Neural progenitor cell (in vitro differentiated cells): ENCODE data around the gene MYRIP. TPM values are rescaled to one million over a fixed set of nuclear protein-coding genes. Genes with fewer than 3 reads are reported as not detected.

ENCODE experiments used
- DNase-seq: peaks from one replicate; pipeline ENCODE4 v3.0.0-alpha.2; 2016; ENCODE audit warnings: low spot score
- H2AFZ ChIP-seq: fragments of 200-600 bp; sonication (generic); replicated peaks from 2 replicates; pipeline ENCODE4 v1.6.1; 2016; ENCODE audit warnings: antibody characterized with exemption
- H3F3A ChIP-seq: fragments of 200-600 bp; sonication (generic); 2 replicates; pipeline ENCODE4 v1.6.1; 2016; ENCODE audit warnings: antibody characterized with exemption, low read depth
- H3K27ac ChIP-seq: fragments of 200-600 bp; sonication (generic); 2 replicates; pipeline ENCODE4 v1.5.1; 2016; ENCODE audit warnings: mild to moderate bottlenecking
- H3K27me3 ChIP-seq: fragments of 200-600 bp; sonication (generic); 2 replicates; pipeline ENCODE4 v1.6.1; 2016; ENCODE audit warnings: mild to moderate bottlenecking, moderate library complexity
- H3K36me3 ChIP-seq: fragments of 200-600 bp; sonication (generic); 2 replicates; pipeline ENCODE4 v1.5.1; 2016
- H3K4me1 ChIP-seq: fragments of 200-600 bp; sonication (generic); 2 replicates; pipeline ENCODE4 v1.6.1; 2016; ENCODE audit warnings: mixed run types
- H3K4me2 ChIP-seq: fragments of 200-600 bp; sonication (generic); 2 replicates; pipeline ENCODE4 v1.6.1; 2016
- H3K4me3 ChIP-seq: fragments of 200-600 bp; sonication (generic); 2 replicates; pipeline ENCODE4 v1.5.1; 2016
- H3K79me2 ChIP-seq: fragments of 200-600 bp; sonication (generic); 2 replicates; pipeline ENCODE4 v1.6.1; 2016; ENCODE audit warnings: low read depth
- H3K9ac ChIP-seq: fragments of 200-600 bp; sonication (generic); 2 replicates; pipeline ENCODE4 v1.6.1; 2016
- H3K9me3 ChIP-seq: fragments of 200-600 bp; sonication (generic); 2 replicates; pipeline ENCODE4 v1.5.1; 2016; ENCODE audit warnings: low read depth
- H4K20me1 ChIP-seq: fragments of 200-600 bp; sonication (generic); 2 replicates; pipeline ENCODE4 v1.6.1; 2016; ENCODE audit warnings: low read depth
- H3K27ac Mint-ChIP-seq: 3 replicates; pipeline ENCODE4 v1.8.0; 2021; ENCODE audit warnings: mixed read lengths
- H3K27me3 Mint-ChIP-seq: 2 replicates; pipeline ENCODE4 v1.8.0; 2022; ENCODE audit warnings: low read depth, mild to moderate bottlenecking, inconsistent platforms, moderate library complexity, mixed read lengths; ENCODE audit not compliant: insufficient read depth
- H3K36me3 Mint-ChIP-seq: 3 replicates; pipeline ENCODE4 v1.8.0; 2021; ENCODE audit warnings: mixed read lengths
- H3K4me1 Mint-ChIP-seq: 3 replicates; pipeline ENCODE4 v1.8.0; 2021; ENCODE audit warnings: mixed read lengths
- H3K4me3 Mint-ChIP-seq: 3 replicates; pipeline ENCODE4 v1.8.0; 2021; ENCODE audit warnings: mild to moderate bottlenecking, moderate library complexity, mixed read lengths
- H3K9me3 Mint-ChIP-seq: 3 replicates; pipeline ENCODE4 v1.8.0; 2020; ENCODE audit warnings: mixed read lengths
- CTCF ChIP-seq: fragments of 200-600 bp; sonication (generic); IDR thresholded peaks from 2 replicates; pipeline ENCODE4 v1.5.1; 2017; ENCODE audit warnings: antibody characterized with exemption, mild to moderate bottlenecking
- EZH2 ChIP-seq: fragments of 200-600 bp; sonication (generic); IDR thresholded peaks from 2 replicates; pipeline ENCODE4 v1.6.1; 2017; ENCODE audit warnings: antibody characterized with exemption, mild to moderate bottlenecking, moderate library complexity
- EZH2phosphoT487 ChIP-seq: fragments of 200-600 bp; sonication (generic); IDR thresholded peaks from 2 replicates; pipeline ENCODE4 v1.6.1; 2017; ENCODE audit warnings: antibody characterized with exemption
- total RNA-seq: library from RNA; depleted of rRNA; stranded (reverse); fragments of >200 nt; gene quantifications from 2 replicates; pipeline ENCODE4 v1.2.3, GENCODE V29; 2015; ENCODE audit warnings: low replicate concordance

The MYRIP gene
- total RNA-seq, 1 donor from 2014 or later: 0.62 TPM

- no peak overlapping the region for H3K4me2 ChIP-seq
- no peak overlapping the region for H3K9ac ChIP-seq
- H3K27ac ChIP-seq: no peak overlapping the region
- Mint-ChIP-seq H3K4me3 (no peak overlapping the region), H3K27ac (no peak overlapping the region), H3K4me1 (peaks cover 3% of the 10 kb centered on the region), H3K9me3 (no peaks in the 10 kb centered on the region), H3K27me3 (no peaks in the 10 kb centered on the region), H3K36me3 (no peaks in the 10 kb centered on the region)
- no peaks in the 10 kb centered on the region for H3K27me3 ChIP-seq
- DNase-seq: no peak
- H3F3A ChIP-seq: no peaks in the 10 kb centered on the region
- no peaks in the 10 kb centered on the region for H4K20me1 ChIP-seq
- H3K4me1 ChIP-seq: no peaks in the 10 kb centered on the region
- no peaks in the 10 kb centered on the region for H3K79me2 ChIP-seq
- no peak overlapping the region for H2AFZ ChIP-seq
- TF ChIP-seq CTCF: no peak
- no peak for TF ChIP-seq EZH2
- no peak for TF ChIP-seq EZH2phosphoT487
- no peaks in the 10 kb centered on the region for H3K9me3 ChIP-seq
- H3K36me3 ChIP-seq: no peaks in the 10 kb centered on the region
- H3K4me3 ChIP-seq: no peak overlapping the region
These were observed 368.7 kb downstream of the MYRIP start for GRCh38 chr3:40178012-40178594.

DNA sequence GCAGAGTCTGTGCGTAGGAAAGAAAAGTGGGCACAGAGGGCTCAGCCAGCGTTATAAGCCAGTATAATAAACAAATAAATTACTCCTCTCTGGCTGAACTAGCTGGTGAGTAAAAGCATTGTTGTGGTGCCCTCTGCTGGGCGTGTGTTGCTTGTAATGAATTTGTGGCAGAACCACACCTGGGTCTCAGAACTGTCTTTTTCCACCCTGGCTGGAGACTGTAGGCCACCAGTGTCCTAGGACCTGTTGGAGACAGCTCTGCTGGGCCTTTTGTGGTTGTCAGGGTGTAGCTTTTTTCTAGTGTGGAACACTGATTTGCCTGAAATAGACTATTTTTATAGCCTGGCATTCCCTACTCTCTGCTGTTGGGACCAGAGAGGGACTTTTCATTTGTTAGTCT lies 369.6 kb downstream of the MYRIP start:
- H3F3A ChIP-seq: no peaks in the 10 kb centered on the region
- H3K9me3 Mint-ChIP-seq: no peaks in the 10 kb centered on the region
- H3K27ac ChIP-seq: no peak overlapping the region
- H3K4me1 ChIP-seq: no peaks in the 10 kb centered on the region
- H2AFZ ChIP-seq: no peak overlapping the region
- H3K9ac ChIP-seq: no peak overlapping the region
- no peak overlapping the region for H3K4me2 ChIP-seq
- H3K27ac Mint-ChIP-seq: no peak overlapping the region
- H4K20me1 ChIP-seq: no peaks in the 10 kb centered on the region
- DNase-seq: peak; percentile 79
- H3K79me2 ChIP-seq: no peaks in the 10 kb centered on the region
- H3K9me3 ChIP-seq: no peaks in the 10 kb centered on the region
- no peaks in the 10 kb centered on the region for H3K36me3 Mint-ChIP-seq
- H3K27me3 Mint-ChIP-seq: no peaks in the 10 kb centered on the region
- no peak overlapping the region for H3K4me3 Mint-ChIP-seq
- no peak overlapping the region for H3K4me3 ChIP-seq
- H3K36me3 ChIP-seq: no peaks in the 10 kb centered on the region
- TF ChIP-seq CTCF: peak; percentile 80
- TF ChIP-seq EZH2phosphoT487: no peak
- H3K27me3 ChIP-seq: no peaks in the 10 kb centered on the region
- peaks cover 4% of the 10 kb centered on the region for H3K4me1 Mint-ChIP-seq

GRCh38 chr3:40181182-40181581 lies 371.8 kb downstream of the MYRIP start:
- no peaks in the 10 kb centered on the region for H3K9me3 Mint-ChIP-seq

More at GRCh38 chr3:40181182-40181581, 371.8 kb downstream of the MYRIP start:
- Histone ChIP-seq H3K36me3 (no peaks in the 10 kb centered on the region), H3K4me1 (no peaks in the 10 kb centered on the region), H3K4me2 (no peak overlapping the region), H3K4me3 (no peak overlapping the region), H3K9me3 (no peaks in the 10 kb centered on the region), H3F3A (no peaks in the 10 kb centered on the region), H3K27me3 (no peaks in the 10 kb centered on the region), H2AFZ (no peak overlapping the region), H4K20me1 (no peaks in the 10 kb centered on the region), H3K9ac (no peak overlapping the region), H3K79me2 (no peaks in the 10 kb centered on the region), H3K27ac (no peak overlapping the region)
- TF ChIP-seq CTCF (peak; percentile 32), EZH2 (no peak), EZH2phosphoT487 (no peak)
- Mint-ChIP-seq H3K27me3 (peaks cover 3% of the 10 kb centered on the region), H3K36me3 (no peaks in the 10 kb centered on the region), H3K4me3 (no peak overlapping the region), H3K4me1 (peaks cover 4% of the 10 kb centered on the region), H3K27ac (no peak overlapping the region)
- no peak for DNase-seq
